H9 (cell line): ENCODE measurements around the gene VPS26A. TPM values are rescaled to one million over a fixed set of nuclear protein-coding genes. Genes with fewer than 3 reads are reported as not detected.
"Not testable (repeated sequence)": the region's sequence is repeated elsewhere in the genome, so short reads cannot be mapped to it uniquely, and the experiment has no call there.

Source experiments
- DNase-seq: peaks from one replicate; pipeline ENCODE4 v3.0.0-alpha.2; 2017
- H2AFZ ChIP-seq: one replicate; pipeline ENCODE4 v1.6.1; 2013; ENCODE audit warnings: mild to moderate bottlenecking, low read length, control low read depth, moderate library complexity
- H2AK5ac ChIP-seq: 2 replicates; pipeline ENCODE4 v1.6.1; 2013; ENCODE audit warnings: low read length, control low read depth, mixed read lengths; ENCODE audit not compliant: insufficient read length
- H2BK120ac ChIP-seq: one replicate; pipeline ENCODE4 v1.6.1; 2013; ENCODE audit warnings: low read depth, mild to moderate bottlenecking, low read length, control low read depth, inconsistent platforms; ENCODE audit not compliant: poor library complexity, severe bottlenecking
- H2BK12ac ChIP-seq: 2 replicates; pipeline ENCODE4 v1.6.1; 2013; ENCODE audit warnings: low read length, control low read depth, mixed read lengths, low read depth; ENCODE audit not compliant: insufficient read length
- H2BK15ac ChIP-seq: 2 replicates; pipeline ENCODE4 v1.6.1; 2013; ENCODE audit warnings: low read depth, low read length, control low read depth
- H2BK20ac ChIP-seq: one replicate; pipeline ENCODE4 v1.6.1; 2013; ENCODE audit warnings: low read depth, mild to moderate bottlenecking, low read length, control low read depth, inconsistent platforms; ENCODE audit not compliant: poor library complexity, severe bottlenecking
- H2BK5ac ChIP-seq: 2 replicates; pipeline ENCODE4 v1.6.1; 2013; ENCODE audit warnings: low read length, control low read depth, mixed read lengths; ENCODE audit not compliant: insufficient read length
- H3K14ac ChIP-seq: 2 replicates; pipeline ENCODE4 v1.6.1; 2013; ENCODE audit warnings: low read length, control low read depth; ENCODE audit not compliant: insufficient read depth
- H3K18ac ChIP-seq: 2 replicates; pipeline ENCODE4 v1.6.1; 2013; ENCODE audit warnings: low read depth, mild to moderate bottlenecking, mixed read lengths, low read length, control low read depth; ENCODE audit not compliant: insufficient read length
- H3K23ac ChIP-seq: 2 replicates; pipeline ENCODE4 v1.6.1; 2013; ENCODE audit warnings: low read length, control low read depth, mixed read lengths, low read depth; ENCODE audit not compliant: insufficient read length
- H3K23me2 ChIP-seq: 2 replicates; pipeline ENCODE4 v1.6.1; 2013; ENCODE audit warnings: low read depth, mild to moderate bottlenecking, mixed read lengths, low read length, control low read depth; ENCODE audit not compliant: insufficient read length, poor library complexity, severe bottlenecking
- H3K27ac ChIP-seq: 2 replicates; pipeline ENCODE4 v1.5.1; 2013; ENCODE audit warnings: low read length, control low read depth, mixed read lengths, low read depth; ENCODE audit not compliant: insufficient read length
- H3K27me3 ChIP-seq: 2 replicates; pipeline ENCODE4 v1.6.1; 2013; ENCODE audit warnings: low read length, control low read depth, inconsistent platforms; ENCODE audit not compliant: insufficient read depth
- H3K4ac ChIP-seq: 2 replicates; pipeline ENCODE4 v1.6.1; 2013; ENCODE audit warnings: low read depth, mild to moderate bottlenecking, control low read depth, inconsistent platforms, low read length, moderate library complexity
- H3K4me1 ChIP-seq: 2 replicates; pipeline ENCODE4 v1.6.1; 2013; ENCODE audit warnings: low read length, control low read depth, inconsistent platforms; ENCODE audit not compliant: insufficient read depth
- H3K4me2 ChIP-seq: 2 replicates; pipeline ENCODE4 v1.6.1; 2013; ENCODE audit warnings: low read length, control low read depth, mixed read lengths; ENCODE audit not compliant: insufficient read length, insufficient read depth
- H3K56ac ChIP-seq: 2 replicates; pipeline ENCODE4 v1.6.1; 2013; ENCODE audit warnings: low read depth, mild to moderate bottlenecking, mixed read lengths, low read length, control low read depth; ENCODE audit not compliant: insufficient read length
- H3K79me1 ChIP-seq: 2 replicates; pipeline ENCODE4 v1.6.1; 2013; ENCODE audit warnings: low read depth, mild to moderate bottlenecking, moderate library complexity, low read length, control low read depth, inconsistent platforms; ENCODE audit not compliant: insufficient read depth, poor library complexity, severe bottlenecking
- H3K79me2 ChIP-seq: 2 replicates; pipeline ENCODE4 v1.6.1; 2013; ENCODE audit warnings: low read length, control low read depth, inconsistent platforms; ENCODE audit not compliant: insufficient read depth
- H3K9ac ChIP-seq: 2 replicates; pipeline ENCODE4 v1.6.1; 2013; ENCODE audit warnings: low read length, control low read depth, mixed read lengths; ENCODE audit not compliant: insufficient read length; ENCODE audit errors: extremely low read depth
- H3K9me3 ChIP-seq: one replicate; pipeline ENCODE4 v1.6.1; 2013; ENCODE audit warnings: low read depth, low read length, inconsistent platforms; ENCODE audit not compliant: control insufficient read depth
- H3T11ph ChIP-seq: one replicate; pipeline ENCODE4 v1.6.1; 2013; ENCODE audit warnings: mild to moderate bottlenecking, low read length, control low read depth, inconsistent platforms
- H4K20me1 ChIP-seq: one replicate; pipeline ENCODE4 v1.6.1; 2013; ENCODE audit not compliant: control insufficient read depth, insufficient read length, insufficient read depth
- H4K5ac ChIP-seq: 2 replicates; pipeline ENCODE4 v1.6.1; 2013; ENCODE audit warnings: low read depth, mild to moderate bottlenecking, mixed read lengths, low read length, control low read depth; ENCODE audit not compliant: insufficient read length
- H4K8ac ChIP-seq: replicated peaks from 2 replicates; pipeline ENCODE4 v1.6.1; 2013; ENCODE audit warnings: low read length, control low read depth, mixed read lengths, low read depth; ENCODE audit not compliant: insufficient read length
- H4K91ac ChIP-seq: 2 replicates; pipeline ENCODE4 v1.6.1; 2013; ENCODE audit warnings: low read depth, mild to moderate bottlenecking, moderate library complexity, mixed read lengths, low read length, control low read depth; ENCODE audit not compliant: insufficient read length
- H3K27ac Mint-ChIP-seq, 3 experiments: 2 replicates in 2 of 3; 3 replicates in 1 of 3; pipeline ENCODE4 v1.8.0; 2020 to 2021; ENCODE audit warnings: mixed read lengths in 3 of 3, mild to moderate bottlenecking in 1 of 3, moderate library complexity in 1 of 3
- H3K27me3 Mint-ChIP-seq: 2 replicates; pipeline ENCODE4 v1.8.0; 2021; ENCODE audit warnings: low read depth, mild to moderate bottlenecking, moderate library complexity, mixed read lengths
- H3K36me3 Mint-ChIP-seq, 3 experiments: 2 replicates in 2 of 3; 3 replicates in 1 of 3; pipeline ENCODE4 v1.8.0; 2020 to 2021; ENCODE audit warnings: low read depth in 3 of 3, mixed read lengths in 3 of 3; ENCODE audit not compliant: insufficient read depth in 1 of 3
- H3K4me1 Mint-ChIP-seq, 2 experiments: 2 replicates each; pipeline ENCODE4 v1.8.0; 2020; ENCODE audit warnings: mixed read lengths in 2 of 2
- H3K4me3 Mint-ChIP-seq, 2 experiments: 2 replicates in 1 of 2; 3 replicates in 1 of 2; pipeline ENCODE4 v1.8.0; 2020 to 2021; ENCODE audit warnings: mild to moderate bottlenecking in 2 of 2, mixed read lengths in 2 of 2, moderate library complexity in 1 of 2
- H3K9me3 Mint-ChIP-seq, 2 experiments: 2 replicates in 1 of 2; 3 replicates in 1 of 2; pipeline ENCODE4 v1.8.0; 2020; ENCODE audit warnings: mild to moderate bottlenecking in 2 of 2, mixed read lengths in 2 of 2, moderate library complexity in 1 of 2
- CTCF ChIP-seq: fragments of 200-600 bp; sonication (generic); conservative IDR thresholded peaks from 3 replicates; pipeline ENCODE4 v1.8.0; 2021; ENCODE audit warnings: antibody characterized with exemption, mild to moderate bottlenecking
- WGBS: extraction: QIAGEN DNeasy Blood & Tissue Kit; methylation state at CpG from one replicate; pipeline ENCODE4 v1.1.7; 2013; ENCODE audit warnings: missing lambda C conversion rate, low lambda C conversion rate, mixed read lengths; ENCODE audit not compliant: insufficient read length; ENCODE audit errors: extremely low coverage; 5-methylcytosine and 5-hydroxymethylcytosine counted together
- total RNA-seq: library from RNA; stranded (reverse); gene quantifications from 2 replicates; pipeline ENCODE4 v1.2.1, GENCODE V29; 2021

The VPS26A gene
- total RNA-seq, 1 experiment from 2014 or later = 41.8 TPM

GRCh38 chr10:69172241-69172982 lies 48.4 kb downstream of the VPS26A start:
- no peak overlapping the region for H3K4ac ChIP-seq
- no peak overlapping the region for H3T11ph ChIP-seq
- H2AK5ac ChIP-seq = no peak overlapping the region
- no peaks in the 10 kb centered on the region for H3K9me3 ChIP-seq
- no peaks in the 10 kb centered on the region for H3K79me1 ChIP-seq
- no peaks in the 10 kb centered on the region for H4K20me1 ChIP-seq
- H3K27ac ChIP-seq = no peak overlapping the region
- peaks cover 6 to 30% (median 28%) of the 10 kb centered on the region in 3 experiments; a peak in 5 of 7 replicates for H3K36me3 Mint-ChIP-seq
- WGBS = no CpG with 5 or more reads among the region's 3 CpGs
- no peak overlapping the region for H2AFZ ChIP-seq
- no peak overlapping the region for H2BK5ac ChIP-seq
- H2BK15ac ChIP-seq = no peak overlapping the region
- DNase-seq = no peak
- H3K4me1 Mint-ChIP-seq = no peaks in the 10 kb centered on the region
- H3K27ac Mint-ChIP-seq = no peak overlapping the region
- H3K56ac ChIP-seq = no peak overlapping the region
- no peaks in the 10 kb centered on the region for H3K27me3 Mint-ChIP-seq
- H3K27me3 ChIP-seq = no peaks in the 10 kb centered on the region
- no peak for TF ChIP-seq CTCF
- no peaks in the 10 kb centered on the region for H3K23me2 ChIP-seq
- no peak overlapping the region for H3K9ac ChIP-seq
- H3K4me2 ChIP-seq = no peak overlapping the region
- no peak overlapping the region for H3K18ac ChIP-seq
- no peak overlapping the region for H2BK120ac ChIP-seq
- H4K5ac ChIP-seq = no peak overlapping the region
- H4K91ac ChIP-seq = no peak overlapping the region
- H3K14ac ChIP-seq = no peak overlapping the region
- H3K9me3 Mint-ChIP-seq = no peaks in the 10 kb centered on the region; a peak in 1 of 5 replicates
- no peak overlapping the region for H2BK12ac ChIP-seq
- no peak overlapping the region for H2BK20ac ChIP-seq
- no peak overlapping the region for H4K8ac ChIP-seq
- H3K23ac ChIP-seq = no peak overlapping the region
- H3K79me2 ChIP-seq = no peaks in the 10 kb centered on the region
- no peaks in the 10 kb centered on the region for H3K4me1 ChIP-seq
- no peak overlapping the region for H3K4me3 Mint-ChIP-seq

- H3K4me1 Mint-ChIP-seq, DNase-seq, H2BK5ac ChIP-seq, H4K20me1 ChIP-seq, H3K27ac Mint-ChIP-seq, H3K9ac ChIP-seq, H3K9me3 Mint-ChIP-seq, H3K27ac ChIP-seq, H2BK120ac ChIP-seq, H4K5ac ChIP-seq, H3K14ac ChIP-seq, H3K79me1 ChIP-seq, H3K18ac ChIP-seq, H3T11ph ChIP-seq, H3K4me1 ChIP-seq, H3K79me2 ChIP-seq, H3K4ac ChIP-seq, H3K4me3 Mint-ChIP-seq, H2BK12ac ChIP-seq, H2BK15ac ChIP-seq, H3K23me2 ChIP-seq, H2BK20ac ChIP-seq, H3K9me3 ChIP-seq, H2AK5ac ChIP-seq, H3K27me3 Mint-ChIP-seq, H4K8ac ChIP-seq, H4K91ac ChIP-seq, H3K56ac ChIP-seq, H3K4me2 ChIP-seq, H3K27me3 ChIP-seq, H2AFZ ChIP-seq, H3K23ac ChIP-seq: not testable (repeated sequence)
- peaks cover 2 to 25% (median 15%) of the 10 kb centered on the region in 3 experiments; a peak in 5 of 7 replicates for H3K36me3 Mint-ChIP-seq
- no CpG with 5 or more reads among the region's 4 CpGs for WGBS
Observed at GRCh38 chr10:69175326-69175725, 51.3 kb downstream of the VPS26A start.
